Osteocyte (in vitro differentiated cells): ENCODE data around the gene FAM53B. TPM values are rescaled to one million over a fixed set of nuclear protein-coding genes. Genes with fewer than 3 reads are reported as not detected.

Experiments used
- DNase-seq: peaks from one replicate; pipeline ENCODE4 v3.0.0; 2021; ENCODE audit warnings: mixed read lengths; ENCODE audit not compliant: unreplicated experiment; ENCODE audit errors: extremely low spot score
- H3K27ac Mint-ChIP-seq: one replicate; pipeline ENCODE4 v1.8.0; 2021; ENCODE audit warnings: mild to moderate bottlenecking, mixed read lengths; ENCODE audit not compliant: unreplicated experiment
- H3K27me3 Mint-ChIP-seq: one replicate; pipeline ENCODE4 v1.8.0; 2021; ENCODE audit warnings: mixed read lengths; ENCODE audit not compliant: unreplicated experiment
- H3K36me3 Mint-ChIP-seq: one replicate; pipeline ENCODE4 v1.8.0; 2021; ENCODE audit warnings: mixed read lengths; ENCODE audit not compliant: unreplicated experiment
- H3K4me1 Mint-ChIP-seq: one replicate; pipeline ENCODE4 v1.8.0; 2021; ENCODE audit warnings: mixed read lengths; ENCODE audit not compliant: unreplicated experiment
- H3K4me3 Mint-ChIP-seq: one replicate; pipeline ENCODE4 v1.8.0; 2021; ENCODE audit warnings: mild to moderate bottlenecking, moderate library complexity, mixed read lengths; ENCODE audit not compliant: unreplicated experiment
- H3K9me3 Mint-ChIP-seq: one replicate; pipeline ENCODE4 v1.8.0; 2021; ENCODE audit warnings: mixed read lengths; ENCODE audit not compliant: unreplicated experiment
- total RNA-seq: library from RNA; stranded (reverse); gene quantifications from 2 replicates; pipeline ENCODE4 v1.2.1, GENCODE V29; 2021
- TF ChIP-seq, protein P1 (sequence below): fragments of 200-600 bp; sonication (generic); IDR thresholded peaks from 2 replicates; pipeline ENCODE4 v1.5.0; 2021; ENCODE audit warnings: antibody characterized with exemption, mild to moderate bottlenecking, moderate library complexity

FAM53B gene
- total RNA-seq, 1 donor from 2014 or later, result 14.7 TPM

- H3K9me3 Mint-ChIP-seq, result no peaks in the 10 kb centered on the region
- TF ChIP-seq, protein P1, sequence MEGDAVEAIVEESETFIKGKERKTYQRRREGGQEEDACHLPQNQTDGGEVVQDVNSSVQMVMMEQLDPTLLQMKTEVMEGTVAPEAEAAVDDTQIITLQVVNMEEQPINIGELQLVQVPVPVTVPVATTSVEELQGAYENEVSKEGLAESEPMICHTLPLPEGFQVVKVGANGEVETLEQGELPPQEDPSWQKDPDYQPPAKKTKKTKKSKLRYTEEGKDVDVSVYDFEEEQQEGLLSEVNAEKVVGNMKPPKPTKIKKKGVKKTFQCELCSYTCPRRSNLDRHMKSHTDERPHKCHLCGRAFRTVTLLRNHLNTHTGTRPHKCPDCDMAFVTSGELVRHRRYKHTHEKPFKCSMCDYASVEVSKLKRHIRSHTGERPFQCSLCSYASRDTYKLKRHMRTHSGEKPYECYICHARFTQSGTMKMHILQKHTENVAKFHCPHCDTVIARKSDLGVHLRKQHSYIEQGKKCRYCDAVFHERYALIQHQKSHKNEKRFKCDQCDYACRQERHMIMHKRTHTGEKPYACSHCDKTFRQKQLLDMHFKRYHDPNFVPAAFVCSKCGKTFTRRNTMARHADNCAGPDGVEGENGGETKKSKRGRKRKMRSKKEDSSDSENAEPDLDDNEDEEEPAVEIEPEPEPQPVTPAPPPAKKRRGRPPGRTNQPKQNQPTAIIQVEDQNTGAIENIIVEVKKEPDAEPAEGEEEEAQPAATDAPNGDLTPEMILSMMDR, result no peak
- no peak for DNase-seq
- no peaks in the 10 kb centered on the region for H3K27me3 Mint-ChIP-seq
- H3K4me1 Mint-ChIP-seq, result peaks cover 13% of the 10 kb centered on the region
- H3K36me3 Mint-ChIP-seq, result peaks cover under 1% of the 10 kb centered on the region
- no peak overlapping the region for H3K27ac Mint-ChIP-seq
- H3K4me3 Mint-ChIP-seq, result no peak overlapping the region
These were observed 78.2 kb downstream of the FAM53B start for GRCh38 chr10:124665980-124666379.

- H3K36me3 Mint-ChIP-seq, result no peaks in the 10 kb centered on the region
- TF ChIP-seq, protein P1, result no peak
- no peaks in the 10 kb centered on the region for H3K9me3 Mint-ChIP-seq
- H3K27me3 Mint-ChIP-seq, result no peaks in the 10 kb centered on the region
- peaks cover 13% of the 10 kb centered on the region for H3K4me1 Mint-ChIP-seq
- no peak overlapping the region for H3K27ac Mint-ChIP-seq
- DNase-seq, result no peak
- H3K4me3 Mint-ChIP-seq, result no peak overlapping the region
These were observed 78.6 kb downstream of the FAM53B start for GRCh38 chr10:124665558-124665957.

- Mint-ChIP-seq H3K4me1 (peaks cover 13% of the 10 kb centered on the region), H3K36me3 (peaks cover 1% of the 10 kb centered on the region), H3K4me3 (no peak overlapping the region), H3K27me3 (no peaks in the 10 kb centered on the region), H3K27ac (no peak overlapping the region), H3K9me3 (no peaks in the 10 kb centered on the region)
- no peak for DNase-seq
- TF ChIP-seq, protein P1, result no peak
These were observed 79.1 kb downstream of the FAM53B start for GRCh38 chr10:124665091-124665490.

DNA sequence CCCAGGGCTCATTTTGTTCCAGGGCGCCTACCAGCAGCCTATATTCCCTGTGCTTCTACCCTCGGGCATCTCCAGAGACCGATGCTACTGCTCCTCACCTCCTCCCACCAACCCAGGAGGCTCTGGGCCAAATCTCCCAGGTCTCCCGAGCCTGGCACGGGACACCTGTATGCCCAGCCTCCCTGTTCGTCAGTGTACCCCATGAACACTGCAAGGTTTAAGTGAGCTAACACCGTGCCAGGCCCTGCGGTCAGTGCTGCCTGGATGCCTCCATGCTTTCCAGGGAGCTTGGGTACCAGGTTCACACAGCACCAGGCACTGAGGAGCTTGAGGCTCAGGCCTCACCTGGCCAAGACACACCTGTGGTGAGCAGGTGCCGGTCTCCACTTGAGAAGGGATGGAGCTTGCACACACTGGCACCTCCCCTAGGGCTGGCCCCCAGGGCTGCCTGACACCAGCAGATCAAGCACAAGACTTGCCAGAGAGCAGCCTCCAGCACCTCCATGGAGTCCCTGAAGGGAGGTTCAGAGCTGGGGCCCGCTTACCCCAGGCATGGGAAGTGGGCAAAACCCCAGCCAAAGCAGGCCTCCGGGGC lies 80.3 kb downstream of the FAM53B start:
- Mint-ChIP-seq H3K4me1 (peaks cover 13% of the 10 kb centered on the region), H3K36me3 (peaks cover 3% of the 10 kb centered on the region)

GRCh38 chr10:124663228-124663627 lies 81.0 kb downstream of the FAM53B start:
- no peak for DNase-seq
- Mint-ChIP-seq H3K4me3 (no peak overlapping the region), H3K27ac (no peak overlapping the region), H3K4me1 (peaks cover 11% of the 10 kb centered on the region), H3K36me3 (peaks cover 3% of the 10 kb centered on the region), H3K27me3 (no peaks in the 10 kb centered on the region), H3K9me3 (no peaks in the 10 kb centered on the region)
- TF ChIP-seq, protein P1, result no peak

More for the DNA sequence above, 80.3 kb downstream of the FAM53B start:
- Mint-ChIP-seq H3K27me3 (no peaks in the 10 kb centered on the region), H3K27ac (no peak overlapping the region), H3K9me3 (no peaks in the 10 kb centered on the region), H3K4me3 (no peak overlapping the region)
- DNase-seq, result no peak
- TF ChIP-seq, protein P1, result no peak
